Astrocyte (in vitro differentiated cells and primary cell): ENCODE results near the gene SEC63.

Source experiments
- CTCF ChIP-seq: IDR thresholded peaks from 2 replicates; pipeline ENCODE4 v1.5.1; 2011; ENCODE audit warnings: low read depth, mild to moderate bottlenecking, inconsistent platforms, low read length, moderate library complexity; ENCODE audit not compliant: insufficient read depth
- EZH2 ChIP-seq: IDR thresholded peaks from 2 replicates; pipeline ENCODE4 v1.6.1; 2012; ENCODE audit warnings: mild to moderate bottlenecking, low read length, inconsistent platforms; ENCODE audit not compliant: insufficient read depth

DNA sequence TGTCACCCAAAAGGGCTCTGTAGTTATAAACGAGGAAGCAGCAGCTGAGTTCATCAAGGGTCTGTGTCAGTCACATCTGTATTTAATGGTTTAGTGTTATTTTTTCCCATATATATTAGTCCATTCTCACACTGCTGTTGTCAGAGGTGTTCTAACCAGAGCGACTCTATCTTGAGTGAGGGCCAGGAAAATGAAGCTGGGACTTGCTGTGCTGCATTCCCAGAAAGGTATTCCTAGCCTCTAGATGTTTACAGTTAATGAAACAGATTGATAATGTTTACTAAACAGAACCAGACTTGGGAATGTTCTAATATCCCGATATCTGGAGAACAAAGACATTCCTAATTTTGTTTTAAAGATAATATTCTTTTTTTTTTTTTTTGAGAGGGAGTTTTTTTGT, 48.0 kb upstream of the SEC63 start:
- no peak for TF ChIP-seq CTCF
- TF ChIP-seq EZH2, result no peak
